PC-9 (cell line): ENCODE results near the gene TAGLN2. TPM values are rescaled to one million over a fixed set of nuclear protein-coding genes. Genes with fewer than 3 reads are reported as not detected.

ENCODE experiments used
- BruUV-seq: library from RNA; stranded (reverse); fragments of 400-500 nt; replicated peaks from 2 replicates; lab custom pipeline; 2021; lab: Mats Ljungman, UMichigan
- CTCF ChIA-PET: fragments of 300-600 bp; sonication (Branson Sonifier 250); formaldehyde crosslinking; loops from one replicate; lab custom pipeline; 2022; ENCODE audit warnings: antibody characterized with exemption; lab: Charles Lee
- POLR2A ChIA-PET: fragments of 300-600 bp; sonication (Branson Sonifier 250); formaldehyde crosslinking; loops from one replicate; lab custom pipeline; 2022; ENCODE audit warnings: antibody characterized with exemption; ENCODE audit not compliant: unreplicated experiment; lab: Charles Lee
- DNase-seq, 2 experiments: peaks; one replicate each; pipeline versions ENCODE4 v3.0.0 to v3.0.0-alpha.2; 2015 to 2022; ENCODE audit warnings: mixed read lengths in 1 of 2
- H2AFZ ChIP-seq: fragments of 200-600 bp; sonication (generic); 2 replicates; pipeline ENCODE4 v1.8.1; 2017; ENCODE audit warnings: antibody characterized with exemption
- H3F3A ChIP-seq: fragments of 200-600 bp; sonication (generic); 2 replicates; pipeline ENCODE4 v1.8.1; 2017; ENCODE audit warnings: antibody characterized with exemption, mild to moderate bottlenecking, low read depth; ENCODE audit not compliant: insufficient read depth
- H3K27ac ChIP-seq: fragments of 200-600 bp; sonication (generic); 2 replicates; pipeline ENCODE4 v1.6.1; 2016; ENCODE audit warnings: mixed run types
- H3K27me3 ChIP-seq: fragments of 200-600 bp; sonication (generic); 2 replicates; pipeline ENCODE4 v1.6.1; 2016; ENCODE audit warnings: low read depth, mixed run types; ENCODE audit not compliant: insufficient read depth
- H3K36me3 ChIP-seq: fragments of 200-600 bp; sonication (generic); 2 replicates; pipeline ENCODE4 v1.6.1; 2016; ENCODE audit warnings: low read depth, mixed run types
- H3K4me1 ChIP-seq: fragments of 200-600 bp; sonication (generic); replicated peaks from 2 replicates; pipeline ENCODE4 v1.6.1; 2016; ENCODE audit warnings: mixed run types; ENCODE audit not compliant: insufficient read depth
- H3K4me2 ChIP-seq: fragments of 200-600 bp; sonication (generic); 2 replicates; pipeline ENCODE4 v1.6.1; 2017; ENCODE audit warnings: mixed run types
- H3K4me3 ChIP-seq: fragments of 200-600 bp; sonication (generic); 2 replicates; pipeline ENCODE4 v1.6.1; 2016; ENCODE audit warnings: mixed run types
- H3K79me2 ChIP-seq: fragments of 200-600 bp; sonication (generic); 2 replicates; pipeline ENCODE4 v1.6.1; 2017; ENCODE audit warnings: low read depth, mixed run types
- H3K9me2 ChIP-seq: fragments of 200-600 bp; sonication (generic); 2 replicates; pipeline ENCODE4 v1.8.1; 2017; ENCODE audit warnings: mild to moderate bottlenecking; ENCODE audit not compliant: insufficient read depth
- H3K9me3 ChIP-seq: fragments of 200-600 bp; sonication (generic); 2 replicates; pipeline ENCODE4 v1.8.1; 2016; ENCODE audit warnings: low read depth; ENCODE audit not compliant: insufficient read depth
- H4K20me1 ChIP-seq: fragments of 200-600 bp; sonication (generic); 2 replicates; pipeline ENCODE4 v1.8.1; 2017; ENCODE audit not compliant: insufficient read depth
- EZH2 ChIP-seq: fragments of 200-600 bp; sonication (generic); IDR thresholded peaks from 2 replicates; pipeline ENCODE4 v1.8.0; 2017; ENCODE audit warnings: antibody characterized with exemption, low read depth
- intact Hi-C: fragments of 100-400 bp; cut with micrococcal nuclease; formaldehyde crosslinking; loops from one replicate; pipeline ENCODE4 v1.10.0; 2022; ENCODE audit not compliant: unreplicated experiment
- total RNA-seq: library from RNA; stranded (reverse); gene quantifications from 2 replicates; pipeline ENCODE4 v1.2.3, GENCODE V29; 2021
- TF ChIP-seq, protein P1 (sequence below): fragments of 200-600 bp; sonication (generic); conservative IDR thresholded peaks from 2 replicates; pipeline ENCODE4 v1.6.1; 2017; ENCODE audit warnings: mixed run types, antibody characterized with exemption, mild to moderate bottlenecking, moderate library complexity

The TAGLN2 gene
- total RNA-seq, 1 experiment from 2014 or later: 473 TPM

DNA sequence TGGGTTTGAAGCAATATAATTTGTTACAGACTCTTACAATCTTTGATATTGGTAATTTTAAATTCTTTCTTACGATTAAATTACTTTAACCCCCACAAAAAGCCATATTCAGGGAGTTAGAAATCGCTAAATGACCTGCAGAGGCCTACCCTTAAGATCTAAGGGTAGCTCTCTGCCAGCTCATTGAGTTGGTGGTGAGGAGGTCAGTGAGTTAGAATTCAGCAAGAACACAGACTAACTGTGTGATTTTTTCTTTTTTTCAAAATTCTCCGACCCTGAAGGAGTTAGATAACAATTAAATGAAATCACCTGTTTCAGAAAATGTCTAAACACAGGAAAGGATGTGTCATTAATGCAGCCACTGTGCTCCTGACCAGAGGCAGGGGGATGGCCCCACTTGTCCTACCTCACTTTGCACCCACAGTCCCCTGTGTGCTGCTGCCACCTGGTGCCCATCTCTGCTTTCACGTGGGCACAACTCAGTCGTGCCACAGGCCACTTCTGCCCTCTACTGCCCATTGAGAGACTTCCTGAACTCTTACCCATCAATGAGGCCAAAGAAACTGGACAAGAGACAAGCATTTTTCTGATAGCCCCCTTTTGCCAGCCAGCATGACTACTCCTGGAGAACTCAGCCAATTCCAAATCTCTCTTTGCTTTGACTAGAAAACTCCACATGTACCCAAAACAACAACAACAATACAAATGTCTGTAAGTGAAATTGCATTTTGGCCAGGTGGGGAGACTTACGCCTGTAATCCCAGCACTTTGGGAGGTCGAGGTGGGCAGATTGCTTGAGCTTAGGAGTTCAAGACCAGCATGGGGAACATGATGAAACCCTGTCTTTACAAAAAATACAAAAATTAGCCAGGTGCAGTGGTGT lies 33.8 kb downstream of the TAGLN2 start:
- TF ChIP-seq EZH2: no peak
- TF ChIP-seq, protein P1, sequence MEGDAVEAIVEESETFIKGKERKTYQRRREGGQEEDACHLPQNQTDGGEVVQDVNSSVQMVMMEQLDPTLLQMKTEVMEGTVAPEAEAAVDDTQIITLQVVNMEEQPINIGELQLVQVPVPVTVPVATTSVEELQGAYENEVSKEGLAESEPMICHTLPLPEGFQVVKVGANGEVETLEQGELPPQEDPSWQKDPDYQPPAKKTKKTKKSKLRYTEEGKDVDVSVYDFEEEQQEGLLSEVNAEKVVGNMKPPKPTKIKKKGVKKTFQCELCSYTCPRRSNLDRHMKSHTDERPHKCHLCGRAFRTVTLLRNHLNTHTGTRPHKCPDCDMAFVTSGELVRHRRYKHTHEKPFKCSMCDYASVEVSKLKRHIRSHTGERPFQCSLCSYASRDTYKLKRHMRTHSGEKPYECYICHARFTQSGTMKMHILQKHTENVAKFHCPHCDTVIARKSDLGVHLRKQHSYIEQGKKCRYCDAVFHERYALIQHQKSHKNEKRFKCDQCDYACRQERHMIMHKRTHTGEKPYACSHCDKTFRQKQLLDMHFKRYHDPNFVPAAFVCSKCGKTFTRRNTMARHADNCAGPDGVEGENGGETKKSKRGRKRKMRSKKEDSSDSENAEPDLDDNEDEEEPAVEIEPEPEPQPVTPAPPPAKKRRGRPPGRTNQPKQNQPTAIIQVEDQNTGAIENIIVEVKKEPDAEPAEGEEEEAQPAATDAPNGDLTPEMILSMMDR: peak; percentile 98
- no peak overlapping the region for H2AFZ ChIP-seq
- H3K36me3 ChIP-seq: no peaks in the 10 kb centered on the region
- ChIA-PET POLR2A (interaction anchor here (0.6 kb wide), 1 partner anchor 10 kb away, joined by 3 read pairs; no protein-coding TSS in a partner anchor), CTCF (interaction anchor here (0.6 to 4.8 kb wide), 8 partner anchors 8 to 361 kb away, joined by 3 to 72 read pairs (median 6); partner anchors contain the start of genes CFAP45 and TAGLN2)
- no peak overlapping the region for H3K27ac ChIP-seq
- intact Hi-C loops: loop anchor here (1.0 to 5.0 kb wide), 7 partner anchors 33 to 759 kb away; partner anchors contain the start of genes DUSP23 and TAGLN2
- peak; percentile 75 to 85 for DNase-seq
- no peaks in the 10 kb centered on the region for H3K27me3 ChIP-seq
- peaks cover 9% of the 10 kb centered on the region; the same call in 1 of the 2 replicates for H3F3A ChIP-seq
- peaks cover 26% of the 10 kb centered on the region for H3K4me1 ChIP-seq
- no peak overlapping the region for H3K4me2 ChIP-seq
- H3K9me3 ChIP-seq: no peaks in the 10 kb centered on the region
- no peaks in the 10 kb centered on the region for H4K20me1 ChIP-seq
- no peaks in the 10 kb centered on the region for H3K79me2 ChIP-seq
- no TSS peak for BruUV-seq
- no peaks in the 10 kb centered on the region for H3K9me2 ChIP-seq
- H3K4me3 ChIP-seq: no peak overlapping the region

DNA sequence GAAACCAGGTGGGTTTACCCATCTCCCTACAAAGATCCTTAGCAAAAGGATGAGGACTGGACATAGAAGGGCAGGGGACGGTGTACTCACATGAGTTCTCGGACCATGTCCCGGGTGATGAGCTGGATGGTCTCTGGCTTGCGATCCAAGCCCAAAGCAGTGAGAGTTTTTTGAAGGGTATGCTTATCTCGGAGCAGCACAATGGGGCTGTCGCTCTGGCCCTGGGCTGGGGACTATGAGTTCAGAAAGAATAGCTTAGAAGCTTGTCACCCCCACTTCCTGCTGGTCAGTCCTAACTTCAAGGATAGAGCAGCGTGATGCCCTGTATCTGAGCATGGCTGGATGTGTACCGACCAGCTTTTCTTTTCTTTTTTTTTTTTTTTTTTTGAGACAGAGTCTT lies 34.9 kb downstream of the TAGLN2 start:
- Histone ChIP-seq H3K36me3 (no peaks in the 10 kb centered on the region), H3K9me3 (no peaks in the 10 kb centered on the region), H2AFZ (no peak overlapping the region; the same call in 1 of the 2 replicates), H3K79me2 (no peaks in the 10 kb centered on the region), H3K4me1 (peaks cover 26% of the 10 kb centered on the region), H3K4me2 (peak overlapping the region; percentile 39), H3K9me2 (no peaks in the 10 kb centered on the region), H3F3A (peaks cover 9% of the 10 kb centered on the region; the same call in 1 of the 2 replicates), H4K20me1 (no peaks in the 10 kb centered on the region), H3K4me3 (no peak overlapping the region), H3K27me3 (no peaks in the 10 kb centered on the region), H3K27ac (peak overlapping the region; percentile 74)
- intact Hi-C loops: loop anchor here (2.0 to 5.0 kb wide), 3 partner anchors 34 to 680 kb away; partner anchors contain the start of gene TAGLN2
- CTCF ChIA-PET: interaction anchor here (0.6 to 4.8 kb wide), 9 partner anchors 9 to 116 kb away, joined by 3 to 72 read pairs (median 5); partner anchors contain the start of gene DUSP23
- POLR2A ChIA-PET: interaction anchor here (0.6 kb wide), 3 partner anchors 10 to 385 kb away, joined by 3 to 5 read pairs (median 4); no protein-coding TSS in a partner anchor
- BruUV-seq: TSS peak; percentile 87
- TF ChIP-seq, protein P1: no peak
- no peak for DNase-seq

DNA sequence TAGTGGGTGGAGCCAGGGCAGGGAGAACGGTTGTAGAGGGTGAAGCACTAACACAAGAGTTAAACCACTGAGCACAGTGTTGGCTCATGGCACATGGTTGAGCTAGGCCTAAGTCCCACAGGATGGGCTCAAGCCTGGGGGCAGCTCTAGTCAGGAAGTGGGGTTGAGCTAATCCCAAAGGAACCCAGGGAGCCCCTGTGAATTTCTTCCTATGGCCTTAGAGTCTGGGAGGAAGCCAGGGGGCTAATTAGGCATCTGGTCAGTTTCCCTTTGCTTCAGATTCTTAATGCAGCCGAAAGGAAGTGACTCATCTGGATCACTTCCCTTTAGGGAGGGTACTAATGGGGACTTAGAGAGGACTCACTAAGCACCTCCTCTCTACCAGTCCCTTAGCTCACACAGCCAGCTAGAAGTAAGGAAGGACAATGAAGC lies 35.5 kb downstream of the TAGLN2 start:
- Histone ChIP-seq H3K9me3 (no peaks in the 10 kb centered on the region), H3K4me1 (peaks cover 26% of the 10 kb centered on the region), H3K4me3 (no peak overlapping the region), H3K36me3 (no peaks in the 10 kb centered on the region), H4K20me1 (no peaks in the 10 kb centered on the region), H2AFZ (peak overlapping the region; percentile 58), H3K27me3 (no peaks in the 10 kb centered on the region), H3K27ac (peak overlapping the region; percentile 74), H3F3A (peaks cover 9% of the 10 kb centered on the region; the same call in 1 of the 2 replicates), H3K4me2 (peak overlapping the region; percentile 39), H3K9me2 (no peaks in the 10 kb centered on the region), H3K79me2 (no peaks in the 10 kb centered on the region)
- DNase-seq: peak in 1 of 2 experiments; percentile 87
- POLR2A ChIA-PET: interaction anchor here (0.5 to 0.6 kb wide), 4 partner anchors 9 to 385 kb away, joined by 3 to 5 read pairs (median 4); no protein-coding TSS in a partner anchor
- CTCF ChIA-PET: interaction anchor here (0.6 to 4.8 kb wide), 6 partner anchors 8 to 109 kb away, joined by 3 to 46 read pairs (median 4); partner anchors contain the start of gene DUSP23
- TF ChIP-seq EZH2: no peak
- TF ChIP-seq, protein P1: no peak
- no TSS peak for BruUV-seq
- intact Hi-C loops: loop anchor here (2.0 to 5.0 kb wide), 3 partner anchors 35 to 679 kb away; partner anchors contain the start of gene TAGLN2
